Uterus (tissue), 4 donors: ENCODE data around the gene PAK2. TPM values are rescaled to one million over a fixed set of nuclear protein-coding genes. Genes with fewer than 3 reads are reported as not detected.

Source experiments
- DNase-seq, 2 donors: peaks; one replicate each; pipeline ENCODE4 v3.0.0-alpha.2; 2019 to 2020
- H3K27ac ChIP-seq, 2 donors: fragments of 200-600 bp; sonication (generic); 1 replicate in 1 of 2; 2 replicates in 1 of 2; pipeline ENCODE4 v1.5.1; 2016 to 2018
- H3K27me3 ChIP-seq, 2 donors: fragments of 200-600 bp; sonication (generic); one replicate each; pipeline ENCODE4 v1.5.1; 2018 to 2019; ENCODE audit warnings: control low read depth in 1 of 2
- H3K36me3 ChIP-seq, 2 donors: fragments of 200-600 bp; sonication (generic); one replicate each; pipeline ENCODE4 v1.5.1; 2019; ENCODE audit warnings: control low read depth in 1 of 2
- H3K4me1 ChIP-seq, 2 donors: fragments of 200-600 bp; sonication (generic); one replicate each; pipeline ENCODE4 v1.5.1; 2018 to 2019; ENCODE audit warnings: control low read depth in 1 of 2
- H3K4me3 ChIP-seq, 2 donors: fragments of 200-600 bp; sonication (generic); 1 replicate in 1 of 2; 2 replicates in 1 of 2; pipeline ENCODE4 v1.5.1; 2018 to 2019; ENCODE audit warnings: mild to moderate bottlenecking in 1 of 2
- H3K9me3 ChIP-seq, 2 donors: fragments of 200-600 bp; sonication (generic); one replicate each; pipeline ENCODE4 v1.5.1; 2019; ENCODE audit warnings: control low read depth in 1 of 2
- CTCF ChIP-seq, 4 experiments: fragments of 200-600 bp in 2 of 4; fragments of 450-650 bp in 2 of 4; sonication (generic) in 2 of 4; IDR thresholded peaks; one replicate each; pipeline ENCODE4 v1.5.1; 2016 to 2019; ENCODE audit warnings: antibody characterized with exemption in 4 of 4, mild to moderate bottlenecking in 2 of 4, moderate library complexity in 1 of 4
- POLR2A ChIP-seq, 2 donors: fragments of 450-650 bp; IDR thresholded peaks; one replicate each; pipeline ENCODE4 v1.6.1; 2016; ENCODE audit warnings: antibody characterized with exemption in 2 of 2, mild to moderate bottlenecking in 1 of 2, moderate library complexity in 1 of 2
- intact Hi-C: fragments of 100-400 bp; cut with DNase I; formaldehyde crosslinking; loops from one replicate; pipeline ENCODE4 v1.15.1; 2023; ENCODE audit warnings: low total_unique reads
- total RNA-seq, 4 donors: library from RNA; depleted of rRNA in 3 of 4; stranded (reverse); fragments of >200 nt in 3 of 4; gene quantifications; one replicate each; pipeline versions ENCODE4 v1.1.0 to v1.2.4, GENCODE V29; 2014 to 2023
- donor health status: DM: yes; HTN: yes; CAD: no.

The PAK2 gene
- total RNA-seq, 4 donors from 2014 or later: 22.1 to 65.8 (median 49.5) TPM

- Histone ChIP-seq H3K36me3 (no peaks in the 10 kb centered on the region), H3K4me3 (no peak overlapping the region), H3K27me3 (no peaks in the 10 kb centered on the region), H3K4me1 (no peaks in the 10 kb centered on the region), H3K27ac (no peak overlapping the region), H3K9me3 (no peaks in the 10 kb centered on the region)
- intact Hi-C loops: no loop called here
- no peak for DNase-seq
- TF ChIP-seq POLR2A (IDR thresholded peaks at IDR 0.05) (no peak), CTCF (IDR thresholded peaks at IDR 0.05) (no peak)
Measured at GRCh38 chr3:196788528-196788927, 48.9 kb downstream of the PAK2 start.

GRCh38 chr3:196789885-196790359, 50.3 kb downstream of the PAK2 start:
- no peaks in the 10 kb centered on the region for H3K4me1 ChIP-seq
- intact Hi-C loops: no loop called here
- H3K4me3 ChIP-seq: no peak overlapping the region
- TF ChIP-seq CTCF (IDR thresholded peaks at IDR 0.05): no peak
- TF ChIP-seq POLR2A (IDR thresholded peaks at IDR 0.05): no peak
- no peaks in the 10 kb centered on the region for H3K9me3 ChIP-seq
- no peaks in the 10 kb centered on the region for H3K36me3 ChIP-seq
- H3K27ac ChIP-seq: no peak overlapping the region
- no peak for DNase-seq
- H3K27me3 ChIP-seq: no peaks in the 10 kb centered on the region

GRCh38 chr3:196790636-196791035, 51.0 kb downstream of the PAK2 start:
- H3K27ac ChIP-seq: no peak overlapping the region
- H3K4me3 ChIP-seq: no peak overlapping the region
- H3K9me3 ChIP-seq: no peaks in the 10 kb centered on the region
- H3K27me3 ChIP-seq: no peaks in the 10 kb centered on the region
- no peaks in the 10 kb centered on the region for H3K36me3 ChIP-seq
- H3K4me1 ChIP-seq: no peaks in the 10 kb centered on the region
- DNase-seq: no peak
- intact Hi-C loops: no loop called here
- no peak for TF ChIP-seq POLR2A (IDR thresholded peaks at IDR 0.05)
- no peak for TF ChIP-seq CTCF (IDR thresholded peaks at IDR 0.05)

GRCh38 chr3:196792771-196793170, 53.1 kb downstream of the PAK2 start:
- no peaks in the 10 kb centered on the region for H3K36me3 ChIP-seq
- H3K9me3 ChIP-seq: no peaks in the 10 kb centered on the region
- no peak overlapping the region for H3K4me3 ChIP-seq
- intact Hi-C loops: no loop called here
- peak overlapping the region in 1 of 2 donors; percentile 36 for H3K27ac ChIP-seq
- no peak for DNase-seq
- TF ChIP-seq CTCF (IDR thresholded peaks at IDR 0.05) (no peak), POLR2A (IDR thresholded peaks at IDR 0.05) (no peak)
- no peaks in the 10 kb centered on the region for H3K4me1 ChIP-seq
- no peaks in the 10 kb centered on the region for H3K27me3 ChIP-seq

GRCh38 chr3:196793246-196793645, 53.6 kb downstream of the PAK2 start:
- Histone ChIP-seq H3K27ac (no peak overlapping the region), H3K36me3 (no peaks in the 10 kb centered on the region), H3K4me1 (no peaks in the 10 kb centered on the region), H3K4me3 (no peak overlapping the region), H3K27me3 (no peaks in the 10 kb centered on the region), H3K9me3 (no peaks in the 10 kb centered on the region)
- TF ChIP-seq CTCF (IDR thresholded peaks at IDR 0.05) (no peak), POLR2A (IDR thresholded peaks at IDR 0.05) (no peak)
- intact Hi-C loops: no loop called here
- DNase-seq: no peak
